Sigmoid colon (tissue), 7 donors: ENCODE results near the gene ENDOU. TPM values are rescaled to one million over a fixed set of nuclear protein-coding genes. Genes with fewer than 3 reads are reported as not detected.
A peak's percentile ranks its signal among the peaks of the same experiment; 100 is the strongest.

ENCODE experiments used
- DNase-seq: peaks from one replicate; pipeline ENCODE4 v3.0.0-alpha.2; 2019
- H3K27ac ChIP-seq, 4 donors: fragments of 200-600 bp; sonication (generic); one replicate each; pipeline ENCODE4 v1.5.1; 2016 to 2019; ENCODE audit warnings: mild to moderate bottlenecking in 1 of 4
- H3K27me3 ChIP-seq, 3 donors: fragments of 200-600 bp; sonication (generic); one replicate each; pipeline ENCODE4 v1.5.1; 2019; ENCODE audit warnings: mild to moderate bottlenecking in 1 of 3
- H3K36me3 ChIP-seq, 4 donors: fragments of 200-600 bp; sonication (generic); one replicate each; pipeline ENCODE4 v1.5.1; 2016 to 2019
- H3K4me1 ChIP-seq, 4 donors: fragments of 200-600 bp; sonication (generic); one replicate each; pipeline ENCODE4 v1.5.1; 2017 to 2019
- H3K4me3 ChIP-seq, 4 donors: fragments of 200-600 bp; sonication (generic); one replicate each; pipeline ENCODE4 v1.5.1; 2017 to 2019; ENCODE audit warnings: mild to moderate bottlenecking in 2 of 4, moderate library complexity in 1 of 4
- H3K9me3 ChIP-seq, 4 donors: fragments of 200-600 bp in 3 of 4; sonication (generic) in 3 of 4; one replicate each; pipeline versions ENCODE4 v1.5.1 to v1.6.1; 2013 to 2019
- CTCF ChIP-seq, 4 experiments: fragments of 450-650 bp in 3 of 4; fragments of 200-600 bp in 1 of 4; IDR thresholded peaks; one replicate each; pipeline ENCODE4 v1.5.1; 2016 to 2019; ENCODE audit warnings: antibody characterized with exemption in 4 of 4, mild to moderate bottlenecking in 3 of 4, moderate library complexity in 2 of 4
- EP300 ChIP-seq, 4 donors: sonication (generic); formaldehyde crosslinking; IDR thresholded peaks; one replicate each; pipeline ENCODE4 v1.6.1; 2017; ENCODE audit warnings: antibody characterized with exemption in 4 of 4
- POLR2A ChIP-seq, 2 donors: fragments of 450-650 bp; IDR thresholded peaks; one replicate each; pipeline ENCODE4 v1.6.1; 2016; ENCODE audit warnings: antibody characterized with exemption in 2 of 2, mild to moderate bottlenecking in 2 of 2, moderate library complexity in 2 of 2
- POLR2AphosphoS5 ChIP-seq, 4 donors: sonication (generic); formaldehyde crosslinking; IDR thresholded peaks; one replicate each; pipeline ENCODE4 v1.6.1; 2017; ENCODE audit warnings: antibody characterized with exemption in 4 of 4
- WGBS, 2 donors: extraction: QIAGEN DNeasy Blood & Tissue Kit; methylation state at CpG; one replicate each; pipeline ENCODE4 v1.1.7; 2013; 5-methylcytosine and 5-hydroxymethylcytosine counted together
- intact Hi-C: fragments of 100-400 bp; cut with DNase I; formaldehyde crosslinking; loops from one replicate; pipeline ENCODE4 v1.15.1; 2023
- polyA plus RNA-seq, 3 donors: library from polyadenylated mRNA; stranded (reverse); fragments of 200-250 nt; gene quantifications; one replicate each; pipeline ENCODE4 v1.2.3, GENCODE V29; 2013
- total RNA-seq, 4 donors: library from RNA; depleted of rRNA; stranded (reverse); fragments of >200 nt; gene quantifications; one replicate each; pipeline ENCODE4 v1.1.0, GENCODE V29; 2016
- donor health status: healthy with polysubstance abuse.
- donor health status: Bipolar disorder and iron deficiency.
- donor health status: healthy.

The ENDOU gene
- total and polyA plus RNA-seq, 7 donors = 0.25 to 1.6 (median 0.43) TPM; not detected in 3

DNA sequence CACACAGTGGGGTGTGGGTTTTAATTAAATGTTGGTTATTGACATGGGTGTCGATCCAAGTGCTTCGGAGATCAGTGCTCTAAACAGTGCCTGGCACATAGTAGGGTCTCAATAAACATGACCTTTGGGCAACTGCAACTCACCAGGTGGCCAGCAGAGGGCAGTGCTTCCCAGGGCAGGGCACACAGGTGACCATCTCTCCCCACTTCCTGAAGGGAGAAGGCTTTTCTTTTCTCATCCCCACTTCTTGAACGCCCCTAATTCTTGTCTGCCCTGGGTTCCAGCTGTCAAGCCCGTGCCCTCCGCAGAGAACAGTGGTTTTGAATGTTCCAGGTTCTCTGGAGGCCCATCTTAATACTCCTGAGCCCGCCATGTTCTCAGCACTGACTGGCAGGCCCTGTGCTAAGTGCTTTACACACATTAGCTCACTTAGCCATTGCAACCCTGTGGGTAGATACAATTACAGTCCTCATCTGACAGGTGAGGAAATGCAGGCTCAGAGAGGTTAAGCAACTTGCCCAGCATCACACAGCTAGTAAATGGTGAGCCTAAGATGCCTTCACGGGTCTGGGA is 17.0 kb upstream of the ENDOU start:
- Histone ChIP-seq H3K27ac (no peak overlapping the region), H3K4me1 (peaks cover 0 to 23% (median 15%) of the 10 kb centered on the region in 4 donors), H3K4me3 (no peak overlapping the region), H3K9me3 (no peaks in the 10 kb centered on the region), H3K27me3 (no peaks in the 10 kb centered on the region), H3K36me3 (no peaks in the 10 kb centered on the region)
- DNase-seq = no peak
- WGBS, 2 donors = 43 to 70% methylated on average over 7 of the region's 7 CpGs
- TF ChIP-seq CTCF (IDR thresholded peaks at IDR 0.05) (peak; percentile 91 to 98 (median 96)), POLR2A (IDR thresholded peaks at IDR 0.05) (no peak)
- intact Hi-C loops = loop anchor here (1.0 kb wide), 1 partner anchor 37 kb away; no protein-coding TSS in a partner anchor

- Histone ChIP-seq H3K36me3 (no peaks in the 10 kb centered on the region), H3K27ac (peak overlapping the region in 1 of 4 donors; percentile 60), H3K27me3 (no peaks in the 10 kb centered on the region), H3K9me3 (no peaks in the 10 kb centered on the region), H3K4me1 (peaks cover 0 to 33% (median 25%) of the 10 kb centered on the region in 4 donors), H3K4me3 (no peak overlapping the region)
- intact Hi-C loops = no loop called here
- TF ChIP-seq POLR2A (IDR thresholded peaks at IDR 0.05) = no peak
- no peak for TF ChIP-seq CTCF (IDR thresholded peaks at IDR 0.05)
- no peak for TF ChIP-seq EP300 (IDR thresholded peaks at IDR 0.05)
- no peak for TF ChIP-seq POLR2AphosphoS5 (IDR thresholded peaks at IDR 0.05)
- DNase-seq = peak; percentile 90
- 7 to 11% methylated on average over 4 of the region's 4 CpGs for WGBS, 2 donors
These were observed 16.0 kb upstream of the ENDOU start for GRCh38 chr12:47741340-47741703.

GRCh38 chr12:47740606-47741339 is 15.5 kb upstream of the ENDOU start:
- Histone ChIP-seq H3K4me3 (no peak overlapping the region), H3K9me3 (no peaks in the 10 kb centered on the region), H3K27ac (peak overlapping the region in 2 of 4 donors; percentile 15 to 60), H3K27me3 (no peaks in the 10 kb centered on the region), H3K4me1 (peaks cover 0 to 39% (median 31%) of the 10 kb centered on the region in 4 donors), H3K36me3 (no peaks in the 10 kb centered on the region)
- no peak for DNase-seq
- whole genome bisulfite sequencing, 2 donors = 66% methylated on average over 21 of the region's 21 CpGs
- TF ChIP-seq POLR2AphosphoS5 (IDR thresholded peaks at IDR 0.05) (no peak), CTCF (IDR thresholded peaks at IDR 0.05) (no peak), EP300 (IDR thresholded peaks at IDR 0.05) (no peak), POLR2A (IDR thresholded peaks at IDR 0.05) (no peak)
- intact Hi-C loops = no loop called here

DNA sequence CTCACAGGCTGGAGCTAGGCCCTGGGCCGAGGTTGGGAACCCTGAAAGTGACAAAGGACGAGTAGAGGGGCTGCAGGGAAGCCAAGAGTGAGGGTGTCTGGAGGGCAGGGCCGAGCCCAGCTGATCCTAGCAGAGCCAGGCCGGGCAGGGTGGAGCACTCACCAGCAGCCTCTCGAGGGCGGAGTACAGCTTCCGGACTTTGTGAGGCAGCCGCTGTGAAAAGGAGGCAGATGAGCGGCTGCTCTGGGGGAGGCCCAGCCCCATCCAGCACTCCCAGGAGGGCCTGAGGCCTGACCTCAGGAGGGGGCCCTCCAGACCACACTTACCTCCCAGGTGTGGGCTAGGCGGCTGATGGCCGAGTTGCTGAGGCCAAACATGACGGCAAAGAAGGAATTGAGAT is 14.7 kb upstream of the ENDOU start:
- no peaks in the 10 kb centered on the region for H3K9me3 ChIP-seq
- H3K4me1 ChIP-seq = peaks cover 0 to 47% (median 39%) of the 10 kb centered on the region in 4 donors
- no peak overlapping the region for H3K4me3 ChIP-seq
- 37 to 56% methylated on average over 12 of the region's 12 CpGs for WGBS, 2 donors
- intact Hi-C loops = no loop called here
- TF ChIP-seq CTCF (IDR thresholded peaks at IDR 0.05) (no peak), POLR2AphosphoS5 (IDR thresholded peaks at IDR 0.05) (no peak), EP300 (IDR thresholded peaks at IDR 0.05) (no peak), POLR2A (IDR thresholded peaks at IDR 0.05) (no peak)
- H3K36me3 ChIP-seq = no peaks in the 10 kb centered on the region
- no peak for DNase-seq
- peak overlapping the region in 2 of 4 donors; percentile 15 to 37 for H3K27ac ChIP-seq
- H3K27me3 ChIP-seq = no peaks in the 10 kb centered on the region
